SK-N-SH (cell line): Measurements from ENCODE around the gene TMX4.

Source experiments
- CTCF ChIP-seq: fragments of 200-600 bp; sonication (generic); IDR thresholded peaks from 2 replicates; pipeline ENCODE4 v1.6.1; 2017; ENCODE audit warnings: antibody characterized with exemption, mild to moderate bottlenecking, moderate library complexity
- FOXJ3 ChIP-seq: sonication (generic); formaldehyde crosslinking; IDR thresholded peaks from 2 replicates; pipeline ENCODE4 v1.5.1; 2020; ENCODE audit warnings: mild to moderate bottlenecking, missing genetic modification reagents
- MAX ChIP-seq: IDR thresholded peaks from 2 replicates; pipeline ENCODE4 v1.4.0; 2012; ENCODE audit warnings: low read depth
- POLR2AphosphoS5 ChIP-seq: IDR thresholded peaks from 2 replicates; pipeline ENCODE4 v1.6.1; 2012; ENCODE audit warnings: low read depth, low read length
- RAD21 ChIP-seq: IDR thresholded peaks from 2 replicates; pipeline ENCODE4 v1.6.1; 2012; ENCODE audit warnings: mild to moderate bottlenecking, low read length
- RCOR1 ChIP-seq: fragments of 150-350 bp; IDR thresholded peaks from 2 replicates; pipeline ENCODE4 v1.6.1; 2017; ENCODE audit warnings: antibody characterized with exemption, low read length
- REST ChIP-seq: IDR thresholded peaks from 2 replicates; pipeline ENCODE4 v1.6.1; 2012; ENCODE audit warnings: mild to moderate bottlenecking, low read depth, low read length, moderate library complexity
- SIN3A ChIP-seq: IDR thresholded peaks from 2 replicates; pipeline ENCODE4 v1.6.1; 2012; ENCODE audit warnings: low read depth, mild to moderate bottlenecking, low read length, moderate library complexity, borderline replicate concordance
- TAF1 ChIP-seq: IDR thresholded peaks from 2 replicates; pipeline ENCODE4 v1.6.1; 2012; ENCODE audit warnings: low read depth, mild to moderate bottlenecking, low read length, moderate library complexity, borderline replicate concordance
- TCF12 ChIP-seq: IDR thresholded peaks from 2 replicates; pipeline ENCODE4 v1.4.0; 2012
- TEAD4 ChIP-seq: IDR thresholded peaks from 2 replicates; pipeline ENCODE4 v1.4.0; 2012; ENCODE audit warnings: mild to moderate bottlenecking, borderline replicate concordance; ENCODE audit not compliant: insufficient read depth
- USF2 ChIP-seq: fragments of 150-350 bp; IDR thresholded peaks from 2 replicates; pipeline ENCODE4 v1.6.1; 2017; ENCODE audit warnings: antibody characterized with exemption, low read length, low read depth, borderline replicate concordance

GRCh38 chr20:7971536-7972280, 47.9 kb downstream of the TMX4 start:
- TF ChIP-seq POLR2AphosphoS5 (no peak), USF2 (no peak), TAF1 (no peak), MAX (no peak), CTCF (no peak), TEAD4 (no peak), SIN3A (no peak), RAD21 (no peak), FOXJ3 (CRISPR knock-in tag) (no peak), TCF12 (no peak), RCOR1 (no peak), REST (no peak)
